H9 (cell line): ENCODE results near the gene ORM2. TPM values are rescaled to one million over a fixed set of nuclear protein-coding genes. Genes with fewer than 3 reads are reported as not detected.
"Not testable (repeated sequence)": the region's sequence is repeated elsewhere in the genome, so short reads cannot be mapped to it uniquely, and the experiment has no call there.

Experiments
- DNase-seq: peaks from one replicate; pipeline ENCODE4 v3.0.0-alpha.2; 2017
- H2AFZ ChIP-seq: one replicate; pipeline ENCODE4 v1.6.1; 2013; ENCODE audit warnings: mild to moderate bottlenecking, low read length, control low read depth, moderate library complexity
- H2AK5ac ChIP-seq: 2 replicates; pipeline ENCODE4 v1.6.1; 2013; ENCODE audit warnings: low read length, control low read depth, mixed read lengths; ENCODE audit not compliant: insufficient read length
- H2BK120ac ChIP-seq: one replicate; pipeline ENCODE4 v1.6.1; 2013; ENCODE audit warnings: low read depth, mild to moderate bottlenecking, low read length, control low read depth, inconsistent platforms; ENCODE audit not compliant: poor library complexity, severe bottlenecking
- H2BK12ac ChIP-seq: 2 replicates; pipeline ENCODE4 v1.6.1; 2013; ENCODE audit warnings: low read length, control low read depth, mixed read lengths, low read depth; ENCODE audit not compliant: insufficient read length
- H2BK15ac ChIP-seq: 2 replicates; pipeline ENCODE4 v1.6.1; 2013; ENCODE audit warnings: low read depth, low read length, control low read depth
- H2BK20ac ChIP-seq: one replicate; pipeline ENCODE4 v1.6.1; 2013; ENCODE audit warnings: low read depth, mild to moderate bottlenecking, low read length, control low read depth, inconsistent platforms; ENCODE audit not compliant: poor library complexity, severe bottlenecking
- H2BK5ac ChIP-seq: 2 replicates; pipeline ENCODE4 v1.6.1; 2013; ENCODE audit warnings: low read length, control low read depth, mixed read lengths; ENCODE audit not compliant: insufficient read length
- H3K14ac ChIP-seq: 2 replicates; pipeline ENCODE4 v1.6.1; 2013; ENCODE audit warnings: low read length, control low read depth; ENCODE audit not compliant: insufficient read depth
- H3K18ac ChIP-seq: 2 replicates; pipeline ENCODE4 v1.6.1; 2013; ENCODE audit warnings: low read depth, mild to moderate bottlenecking, mixed read lengths, low read length, control low read depth; ENCODE audit not compliant: insufficient read length
- H3K23ac ChIP-seq: 2 replicates; pipeline ENCODE4 v1.6.1; 2013; ENCODE audit warnings: low read length, control low read depth, mixed read lengths, low read depth; ENCODE audit not compliant: insufficient read length
- H3K23me2 ChIP-seq: 2 replicates; pipeline ENCODE4 v1.6.1; 2013; ENCODE audit warnings: low read depth, mild to moderate bottlenecking, mixed read lengths, low read length, control low read depth; ENCODE audit not compliant: insufficient read length, poor library complexity, severe bottlenecking
- H3K27ac ChIP-seq: 2 replicates; pipeline ENCODE4 v1.5.1; 2013; ENCODE audit warnings: low read length, control low read depth, mixed read lengths, low read depth; ENCODE audit not compliant: insufficient read length
- H3K27me3 ChIP-seq: 2 replicates; pipeline ENCODE4 v1.6.1; 2013; ENCODE audit warnings: low read length, control low read depth, inconsistent platforms; ENCODE audit not compliant: insufficient read depth
- H3K4ac ChIP-seq: 2 replicates; pipeline ENCODE4 v1.6.1; 2013; ENCODE audit warnings: low read depth, mild to moderate bottlenecking, control low read depth, inconsistent platforms, low read length, moderate library complexity
- H3K4me1 ChIP-seq: 2 replicates; pipeline ENCODE4 v1.6.1; 2013; ENCODE audit warnings: low read length, control low read depth, inconsistent platforms; ENCODE audit not compliant: insufficient read depth
- H3K4me2 ChIP-seq: 2 replicates; pipeline ENCODE4 v1.6.1; 2013; ENCODE audit warnings: low read length, control low read depth, mixed read lengths; ENCODE audit not compliant: insufficient read length, insufficient read depth
- H3K56ac ChIP-seq: 2 replicates; pipeline ENCODE4 v1.6.1; 2013; ENCODE audit warnings: low read depth, mild to moderate bottlenecking, mixed read lengths, low read length, control low read depth; ENCODE audit not compliant: insufficient read length
- H3K79me1 ChIP-seq: 2 replicates; pipeline ENCODE4 v1.6.1; 2013; ENCODE audit warnings: low read depth, mild to moderate bottlenecking, moderate library complexity, low read length, control low read depth, inconsistent platforms; ENCODE audit not compliant: insufficient read depth, poor library complexity, severe bottlenecking
- H3K79me2 ChIP-seq: 2 replicates; pipeline ENCODE4 v1.6.1; 2013; ENCODE audit warnings: low read length, control low read depth, inconsistent platforms; ENCODE audit not compliant: insufficient read depth
- H3K9ac ChIP-seq: 2 replicates; pipeline ENCODE4 v1.6.1; 2013; ENCODE audit warnings: low read length, control low read depth, mixed read lengths; ENCODE audit not compliant: insufficient read length; ENCODE audit errors: extremely low read depth
- H3K9me3 ChIP-seq: one replicate; pipeline ENCODE4 v1.6.1; 2013; ENCODE audit warnings: low read depth, low read length, inconsistent platforms; ENCODE audit not compliant: control insufficient read depth
- H3T11ph ChIP-seq: one replicate; pipeline ENCODE4 v1.6.1; 2013; ENCODE audit warnings: mild to moderate bottlenecking, low read length, control low read depth, inconsistent platforms
- H4K20me1 ChIP-seq: one replicate; pipeline ENCODE4 v1.6.1; 2013; ENCODE audit not compliant: control insufficient read depth, insufficient read length, insufficient read depth
- H4K5ac ChIP-seq: 2 replicates; pipeline ENCODE4 v1.6.1; 2013; ENCODE audit warnings: low read depth, mild to moderate bottlenecking, mixed read lengths, low read length, control low read depth; ENCODE audit not compliant: insufficient read length
- H4K8ac ChIP-seq: replicated peaks from 2 replicates; pipeline ENCODE4 v1.6.1; 2013; ENCODE audit warnings: low read length, control low read depth, mixed read lengths, low read depth; ENCODE audit not compliant: insufficient read length
- H4K91ac ChIP-seq: 2 replicates; pipeline ENCODE4 v1.6.1; 2013; ENCODE audit warnings: low read depth, mild to moderate bottlenecking, moderate library complexity, mixed read lengths, low read length, control low read depth; ENCODE audit not compliant: insufficient read length
- H3K27ac Mint-ChIP-seq, 3 experiments: 2 replicates in 2 of 3; 3 replicates in 1 of 3; pipeline ENCODE4 v1.8.0; 2020 to 2021; ENCODE audit warnings: mixed read lengths in 3 of 3, mild to moderate bottlenecking in 1 of 3, moderate library complexity in 1 of 3
- H3K27me3 Mint-ChIP-seq: 2 replicates; pipeline ENCODE4 v1.8.0; 2021; ENCODE audit warnings: low read depth, mild to moderate bottlenecking, moderate library complexity, mixed read lengths
- H3K36me3 Mint-ChIP-seq, 3 experiments: 2 replicates in 2 of 3; 3 replicates in 1 of 3; pipeline ENCODE4 v1.8.0; 2020 to 2021; ENCODE audit warnings: low read depth in 3 of 3, mixed read lengths in 3 of 3; ENCODE audit not compliant: insufficient read depth in 1 of 3
- H3K4me1 Mint-ChIP-seq, 2 experiments: 2 replicates each; pipeline ENCODE4 v1.8.0; 2020; ENCODE audit warnings: mixed read lengths in 2 of 2
- H3K4me3 Mint-ChIP-seq, 2 experiments: 2 replicates in 1 of 2; 3 replicates in 1 of 2; pipeline ENCODE4 v1.8.0; 2020 to 2021; ENCODE audit warnings: mild to moderate bottlenecking in 2 of 2, mixed read lengths in 2 of 2, moderate library complexity in 1 of 2
- H3K9me3 Mint-ChIP-seq, 2 experiments: 2 replicates in 1 of 2; 3 replicates in 1 of 2; pipeline ENCODE4 v1.8.0; 2020; ENCODE audit warnings: mild to moderate bottlenecking in 2 of 2, mixed read lengths in 2 of 2, moderate library complexity in 1 of 2
- WGBS: extraction: QIAGEN DNeasy Blood & Tissue Kit; methylation state at CpG from one replicate; pipeline ENCODE4 v1.1.7; 2013; ENCODE audit warnings: missing lambda C conversion rate, low lambda C conversion rate, mixed read lengths; ENCODE audit not compliant: insufficient read length; ENCODE audit errors: extremely low coverage; 5-methylcytosine and 5-hydroxymethylcytosine counted together
- total RNA-seq: library from RNA; stranded (reverse); gene quantifications from 2 replicates; pipeline ENCODE4 v1.2.1, GENCODE V29; 2021

Gene ORM2
- total RNA-seq, 1 experiment from 2014 or later = 1.2 TPM

DNA sequence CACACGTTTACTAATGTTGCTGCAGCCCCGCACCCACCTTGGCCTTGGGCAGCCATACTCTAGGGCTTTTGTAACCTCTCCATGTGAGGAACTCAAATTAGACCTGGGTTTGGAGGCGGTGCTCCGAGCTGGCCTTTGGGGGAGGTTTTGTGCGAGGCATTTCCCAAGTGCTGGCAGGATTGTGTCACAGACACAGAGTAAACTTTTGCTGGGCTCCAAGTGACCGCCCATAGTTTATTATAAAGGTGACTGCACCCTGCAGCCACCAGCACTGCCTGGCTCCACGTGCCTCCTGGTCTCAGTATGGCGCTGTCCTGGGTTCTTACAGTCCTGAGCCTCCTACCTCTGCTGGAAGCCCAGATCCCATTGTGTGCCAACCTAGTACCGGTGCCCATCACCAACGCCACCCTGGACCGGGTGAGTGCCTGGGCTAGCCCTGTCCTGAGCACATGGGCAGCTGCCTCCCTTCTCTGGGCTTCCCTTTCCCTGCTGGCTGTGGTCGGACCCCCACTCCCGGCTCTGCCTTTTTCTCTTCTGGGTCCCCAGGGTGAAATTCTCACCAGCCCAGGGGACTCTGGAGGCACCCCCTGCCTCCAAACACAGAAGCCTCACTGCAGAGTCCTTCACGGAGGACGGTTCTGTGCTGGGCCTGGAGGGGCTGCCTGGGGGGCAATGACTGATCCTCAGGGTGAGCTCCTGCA, 6.7 kb upstream of the ORM2 start, which contains the start of gene ORM1:
Gene ORM1 (plus strand): TSS at position 268 of the 701 bp plus-strand sequence. CDS start 36 bp downstream, at position 304.
- H3K23ac ChIP-seq, H3K23me2 ChIP-seq, H3K4ac ChIP-seq, H3K79me2 ChIP-seq, H3K36me3 Mint-ChIP-seq, H3K27me3 Mint-ChIP-seq, H3K9me3 Mint-ChIP-seq, H2BK12ac ChIP-seq, H4K91ac ChIP-seq, H2BK120ac ChIP-seq, H2BK5ac ChIP-seq, H3K9me3 ChIP-seq, H3K56ac ChIP-seq, H3T11ph ChIP-seq, H3K9ac ChIP-seq, H4K5ac ChIP-seq, H3K4me3 Mint-ChIP-seq, H3K18ac ChIP-seq, H2AK5ac ChIP-seq, H3K4me1 ChIP-seq, H4K8ac ChIP-seq, H2BK20ac ChIP-seq, DNase-seq, H2BK15ac ChIP-seq, H3K4me1 Mint-ChIP-seq, H3K79me1 ChIP-seq, H3K27ac ChIP-seq, H2AFZ ChIP-seq, H4K20me1 ChIP-seq, H3K4me2 ChIP-seq, H3K14ac ChIP-seq, H3K27ac Mint-ChIP-seq, H3K27me3 ChIP-seq: not testable (repeated sequence)
- WGBS = no CpG with 5 or more reads among the region's 15 CpGs

DNA sequence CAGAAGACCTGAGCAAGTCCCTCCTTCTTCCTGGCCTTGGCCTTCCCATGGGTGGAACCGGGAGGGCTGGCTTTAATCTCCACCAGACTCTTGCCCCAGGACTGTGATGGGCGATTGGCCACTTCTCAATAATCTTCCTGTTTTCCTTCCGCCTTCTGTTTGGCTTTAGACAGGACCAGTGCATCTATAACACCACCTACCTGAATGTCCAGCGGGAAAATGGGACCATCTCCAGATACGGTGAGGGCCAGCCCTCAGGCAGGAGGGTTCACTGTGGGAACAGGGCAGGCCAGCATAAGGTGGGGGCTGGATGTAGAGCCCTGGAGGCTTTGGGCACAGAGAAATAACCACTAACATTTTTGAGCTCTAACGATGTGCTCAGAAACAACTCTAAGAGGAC, 5.8 kb upstream of the ORM2 start:
- H2BK12ac ChIP-seq, H3K14ac ChIP-seq, H4K8ac ChIP-seq, H3K27me3 ChIP-seq, DNase-seq, H3K9me3 Mint-ChIP-seq, H3K4me2 ChIP-seq, H3T11ph ChIP-seq, H3K27me3 Mint-ChIP-seq, H2AK5ac ChIP-seq, H3K23me2 ChIP-seq, H2BK20ac ChIP-seq, H3K4ac ChIP-seq, H3K18ac ChIP-seq, H3K23ac ChIP-seq, H2BK15ac ChIP-seq, H3K79me2 ChIP-seq, H3K27ac ChIP-seq, H3K4me1 Mint-ChIP-seq, H3K9ac ChIP-seq, H2BK120ac ChIP-seq, H3K4me1 ChIP-seq, H2AFZ ChIP-seq, H2BK5ac ChIP-seq, H3K56ac ChIP-seq, H4K91ac ChIP-seq, H3K79me1 ChIP-seq, H3K9me3 ChIP-seq, H4K20me1 ChIP-seq, H3K27ac Mint-ChIP-seq, H4K5ac ChIP-seq, H3K4me3 Mint-ChIP-seq, H3K36me3 Mint-ChIP-seq: not testable (repeated sequence)
- no CpG with 5 or more reads among the region's 6 CpGs for WGBS
